ENCODE measurements around the gene ULK1. TPM values are rescaled to one million over a fixed set of nuclear protein-coding genes. Genes with fewer than 3 reads are reported as not detected.

Gene ULK1
- total and polyA plus RNA-seq, 4 donors: 15.4 to 32.8 (median 22.8) TPM

DNA sequence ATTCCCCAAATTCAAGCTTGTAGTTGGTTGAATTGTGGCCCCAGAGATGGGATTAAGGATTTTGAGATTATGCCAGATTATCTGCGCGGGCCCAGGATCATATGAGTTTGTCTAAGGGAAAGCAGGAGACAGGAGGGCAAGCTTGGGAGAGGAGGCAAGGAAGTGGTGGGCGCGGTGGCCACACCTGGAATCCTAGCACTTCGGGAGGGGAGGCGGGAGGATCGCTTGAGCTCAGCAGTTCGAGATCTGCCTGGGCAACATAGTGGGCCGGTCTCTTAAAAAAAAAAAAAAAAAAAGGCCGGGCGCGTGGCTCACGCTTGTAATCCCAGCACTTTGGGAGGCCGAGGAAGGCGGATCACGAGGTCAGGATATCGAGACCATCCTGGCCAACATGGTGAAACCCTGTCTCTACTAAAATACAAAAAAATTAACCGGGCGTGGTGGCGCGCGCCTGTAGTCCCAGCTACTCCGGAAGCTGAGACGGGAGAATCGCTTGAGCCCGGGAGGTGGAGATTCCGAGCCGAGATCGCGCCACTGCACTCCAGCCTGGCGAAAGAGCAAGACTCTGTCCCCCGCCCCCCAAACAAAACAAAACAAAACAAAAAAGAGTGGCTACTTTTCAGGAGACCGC is 33.8 kb downstream of the ULK1 start:
- peaks cover 8 to 11% (median 10%) of the 10 kb centered on the region in 4 donors for H3K36me3 ChIP-seq (ENCODE audit: control insufficient read depth in 4 of 4, insufficient read depth in 4 of 4, low read length in 4 of 4)
- H3K4me3 ChIP-seq: peak overlapping the region; percentile 71
- ATAC-seq (ENCODE audit: insufficient read depth, low FRiP score): peak; percentile 4
- H3K4me1 ChIP-seq (ENCODE audit: control insufficient read depth in 5 of 5, insufficient read depth in 5 of 5, low read length in 5 of 5): peaks cover 0 to 10% (median 0%) of the 10 kb centered on the region in 5 donors
- H3K27me3 ChIP-seq (ENCODE audit: control insufficient read depth in 3 of 3, insufficient read depth in 3 of 3, low read length in 2 of 3): no peaks in the 10 kb centered on the region
- 29 to 33% methylated on average over 32 to 33 of the region's 33 CpGs for WGBS, 2 donors
- peak overlapping the region; percentile 89 to 91 for H3K27ac ChIP-seq (ENCODE audit: low read depth in 1 of 2, low read length in 1 of 2)
- peak in 1 of 3 donors; percentile 42 for DNase-seq
- H3K9me3 ChIP-seq (ENCODE audit: control insufficient read depth in 4 of 4, insufficient read depth in 3 of 4, low read length in 3 of 4): no peaks in the 10 kb centered on the region
- TF ChIP-seq, protein P1, sequence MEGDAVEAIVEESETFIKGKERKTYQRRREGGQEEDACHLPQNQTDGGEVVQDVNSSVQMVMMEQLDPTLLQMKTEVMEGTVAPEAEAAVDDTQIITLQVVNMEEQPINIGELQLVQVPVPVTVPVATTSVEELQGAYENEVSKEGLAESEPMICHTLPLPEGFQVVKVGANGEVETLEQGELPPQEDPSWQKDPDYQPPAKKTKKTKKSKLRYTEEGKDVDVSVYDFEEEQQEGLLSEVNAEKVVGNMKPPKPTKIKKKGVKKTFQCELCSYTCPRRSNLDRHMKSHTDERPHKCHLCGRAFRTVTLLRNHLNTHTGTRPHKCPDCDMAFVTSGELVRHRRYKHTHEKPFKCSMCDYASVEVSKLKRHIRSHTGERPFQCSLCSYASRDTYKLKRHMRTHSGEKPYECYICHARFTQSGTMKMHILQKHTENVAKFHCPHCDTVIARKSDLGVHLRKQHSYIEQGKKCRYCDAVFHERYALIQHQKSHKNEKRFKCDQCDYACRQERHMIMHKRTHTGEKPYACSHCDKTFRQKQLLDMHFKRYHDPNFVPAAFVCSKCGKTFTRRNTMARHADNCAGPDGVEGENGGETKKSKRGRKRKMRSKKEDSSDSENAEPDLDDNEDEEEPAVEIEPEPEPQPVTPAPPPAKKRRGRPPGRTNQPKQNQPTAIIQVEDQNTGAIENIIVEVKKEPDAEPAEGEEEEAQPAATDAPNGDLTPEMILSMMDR (IDR thresholded peaks at IDR 0.05; ENCODE audit: control extremely low read depth, extremely low read depth): no peak
- H3K9ac ChIP-seq (ENCODE audit: insufficient read depth in 1 of 2, low read length in 2 of 2): no peak overlapping the region

- H3K27ac ChIP-seq (ENCODE audit: low read depth in 1 of 2, low read length in 1 of 2): peak within 1 kb of the TSS; percentile 89 to 91
- H3K4me3 ChIP-seq: peak within 1 kb of the TSS; percentile 95
- 0% methylated on average over 46 to 83 of the region's 84 CpGs for WGBS, 2 donors
- TF ChIP-seq, protein P1 (IDR thresholded peaks at IDR 0.05; ENCODE audit: control extremely low read depth, extremely low read depth): no peak
- no peak within 1 kb of the TSS for H3K9ac ChIP-seq (ENCODE audit: insufficient read depth in 1 of 2, low read length in 2 of 2)
- DNase-seq (peak; percentile 96 to 97 (median 96)), ATAC-seq (ENCODE audit: insufficient read depth, low FRiP score) (peak; percentile 94)
- peaks cover 0 to 10% (median 0%) of the 10 kb centered on the region in 5 donors for H3K4me1 ChIP-seq (ENCODE audit: control insufficient read depth in 5 of 5, insufficient read depth in 5 of 5, low read length in 5 of 5)
- H3K9me3 ChIP-seq (ENCODE audit: control insufficient read depth in 4 of 4, insufficient read depth in 3 of 4, low read length in 3 of 4): no peaks in the 10 kb centered on the region
- peaks cover 13 to 17% (median 15%) of the 10 kb centered on the region in 4 donors for H3K36me3 ChIP-seq (ENCODE audit: control insufficient read depth in 4 of 4, insufficient read depth in 4 of 4, low read length in 4 of 4)
- no peaks in the 10 kb centered on the region for H3K27me3 ChIP-seq (ENCODE audit: control insufficient read depth in 3 of 3, insufficient read depth in 3 of 3, low read length in 2 of 3)
These were observed 34.5 kb downstream of the ULK1 start, which contains the start of gene PUS1 for GRCh38 chr12:131928711-131929580. PUS1 (plus strand) TSS chr12:131929276; CDS start chr12:131929723, 447 bp downstream.

DNA sequence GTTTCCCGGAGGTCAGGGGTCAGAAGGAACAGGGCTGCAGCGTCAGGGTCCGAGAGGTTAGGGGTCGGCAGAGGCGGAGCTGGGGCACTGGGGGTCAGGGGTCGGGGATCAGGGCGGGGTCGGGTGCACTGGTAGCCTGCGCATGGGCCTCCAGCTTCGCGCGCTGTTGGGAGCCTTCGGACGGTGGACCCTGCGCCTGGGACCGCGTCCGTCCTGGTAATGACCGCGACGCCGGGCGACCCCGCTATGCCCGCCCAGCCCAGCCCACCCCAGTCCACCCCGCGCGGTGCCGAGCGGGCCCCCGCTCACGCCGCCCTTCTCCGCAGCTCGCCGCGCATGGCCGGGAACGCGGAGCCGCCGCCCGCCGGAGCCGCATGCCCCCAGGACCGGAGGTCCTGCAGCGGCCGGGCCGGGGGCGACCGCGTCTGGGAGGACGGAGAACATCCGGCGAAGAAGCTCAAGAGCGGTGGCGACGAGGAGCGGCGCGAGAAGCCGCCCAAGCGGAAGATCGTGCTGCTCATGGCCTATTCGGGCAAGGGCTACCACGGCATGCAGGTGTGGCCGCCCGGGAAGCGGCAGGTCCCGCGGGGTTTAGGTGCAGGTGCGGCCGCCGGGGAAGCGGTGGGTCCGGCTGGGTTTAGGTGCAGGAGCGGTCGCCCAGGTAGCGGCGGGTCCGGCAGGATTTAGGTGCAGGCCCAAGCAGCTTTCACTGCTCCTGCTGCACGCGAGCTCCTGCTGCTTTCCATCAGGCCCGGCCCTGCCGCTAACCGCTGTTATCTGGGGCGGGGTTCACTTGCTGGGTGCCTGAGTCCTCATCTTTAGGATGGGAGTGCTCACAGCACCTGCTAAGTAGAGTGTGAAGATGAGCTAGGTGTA is 35.4 kb downstream of the ULK1 start:
- 1 to 2% methylated on average over 64 to 87 of the region's 87 CpGs for WGBS, 2 donors
- Histone ChIP-seq H3K9me3 (ENCODE audit: control insufficient read depth in 4 of 4, insufficient read depth in 3 of 4, low read length in 3 of 4) (no peaks in the 10 kb centered on the region), H3K4me1 (ENCODE audit: control insufficient read depth in 5 of 5, insufficient read depth in 5 of 5, low read length in 5 of 5) (peaks cover 0 to 10% (median 0%) of the 10 kb centered on the region in 5 donors), H3K27me3 (ENCODE audit: control insufficient read depth in 3 of 3, insufficient read depth in 3 of 3, low read length in 2 of 3) (no peaks in the 10 kb centered on the region), H3K36me3 (ENCODE audit: control insufficient read depth in 4 of 4, insufficient read depth in 4 of 4, low read length in 4 of 4) (peaks cover 14 to 24% (median 18%) of the 10 kb centered on the region in 4 donors), H3K9ac (ENCODE audit: insufficient read depth in 1 of 2, low read length in 2 of 2) (no peak overlapping the region), H3K27ac (ENCODE audit: low read depth in 1 of 2, low read length in 1 of 2) (peak overlapping the region in 1 of 2 donors; percentile 13), H3K4me3 (peak overlapping the region; percentile 95)
- TF ChIP-seq, protein P1 (IDR thresholded peaks at IDR 0.05; ENCODE audit: control extremely low read depth, extremely low read depth): no peak
- peak; percentile 1 for ATAC-seq (ENCODE audit: insufficient read depth, low FRiP score)
- no peak for DNase-seq
